Breast epithelium (tissue), 4 donors: ENCODE results near the gene IFI30. TPM values are rescaled to one million over a fixed set of nuclear protein-coding genes. Genes with fewer than 3 reads are reported as not detected.

Source experiments
- DNase-seq, 2 donors: peaks; one replicate each; pipeline ENCODE4 v3.0.0-alpha.2; 2019; ENCODE audit warnings: low spot score in 2 of 2
- H3K27ac ChIP-seq, 2 donors: fragments of 200-600 bp; sonication (generic) in 1 of 2; one replicate each; pipeline ENCODE4 v1.5.1; 2016 to 2019; ENCODE audit warnings: mild to moderate bottlenecking in 1 of 2
- H3K27me3 ChIP-seq, 2 donors: fragments of 200-600 bp; sonication (generic) in 1 of 2; one replicate each; pipeline versions ENCODE4 v1.5.1 to v1.6.0; 2017 to 2019; ENCODE audit warnings: control low read depth in 1 of 2, mild to moderate bottlenecking in 1 of 2
- H3K36me3 ChIP-seq: fragments of 200-600 bp; one replicate; pipeline ENCODE4 v1.5.1; 2019
- H3K4me1 ChIP-seq, 2 donors: fragments of 200-600 bp; sonication (generic); one replicate each; pipeline ENCODE4 v1.5.1; 2016 to 2019; ENCODE audit warnings: control low read depth in 1 of 2
- H3K4me3 ChIP-seq, 3 donors: fragments of 200-600 bp; sonication (generic); 1 replicate in 2 of 3; 2 replicates in 1 of 3; pipeline ENCODE4 v1.5.1; 2016 to 2019; ENCODE audit warnings: mild to moderate bottlenecking in 3 of 3, moderate library complexity in 2 of 3
- H3K9me3 ChIP-seq, 2 donors: fragments of 200-600 bp; sonication (generic) in 1 of 2; one replicate each; pipeline ENCODE4 v1.5.1; 2016 to 2019; ENCODE audit warnings: control low read depth in 1 of 2
- POLR2A ChIP-seq: fragments of 450-650 bp; IDR thresholded peaks from one replicate; pipeline ENCODE4 v1.6.1; 2016; ENCODE audit warnings: antibody characterized with exemption, mild to moderate bottlenecking, moderate library complexity
- POLR2AphosphoS5 ChIP-seq, 3 donors: sonication (generic); formaldehyde crosslinking; IDR thresholded peaks; one replicate each; pipeline ENCODE4 v1.6.1; 2017; ENCODE audit warnings: antibody characterized with exemption in 3 of 3
- intact Hi-C: fragments of 100-400 bp; cut with DNase I; formaldehyde crosslinking; loops from one replicate; pipeline ENCODE4 v1.15.1; 2023; ENCODE audit warnings: low total_unique reads
- total RNA-seq, 3 donors: library from RNA; depleted of rRNA; stranded (reverse); fragments of >200 nt; gene quantifications; one replicate each; pipeline ENCODE4 v1.1.0, GENCODE V29; 2016
- TF ChIP-seq, protein P1 (sequence below), 3 donors: fragments of 450-650 bp; IDR thresholded peaks; one replicate each; pipeline ENCODE4 v1.5.1; 2016 to 2017; ENCODE audit warnings: antibody characterized with exemption in 3 of 3, mild to moderate bottlenecking in 3 of 3, moderate library complexity in 3 of 3

IFI30 gene
- total RNA-seq, 3 donors from 2014 or later = 50.1 to 103 (median 91.6) TPM

DNA sequence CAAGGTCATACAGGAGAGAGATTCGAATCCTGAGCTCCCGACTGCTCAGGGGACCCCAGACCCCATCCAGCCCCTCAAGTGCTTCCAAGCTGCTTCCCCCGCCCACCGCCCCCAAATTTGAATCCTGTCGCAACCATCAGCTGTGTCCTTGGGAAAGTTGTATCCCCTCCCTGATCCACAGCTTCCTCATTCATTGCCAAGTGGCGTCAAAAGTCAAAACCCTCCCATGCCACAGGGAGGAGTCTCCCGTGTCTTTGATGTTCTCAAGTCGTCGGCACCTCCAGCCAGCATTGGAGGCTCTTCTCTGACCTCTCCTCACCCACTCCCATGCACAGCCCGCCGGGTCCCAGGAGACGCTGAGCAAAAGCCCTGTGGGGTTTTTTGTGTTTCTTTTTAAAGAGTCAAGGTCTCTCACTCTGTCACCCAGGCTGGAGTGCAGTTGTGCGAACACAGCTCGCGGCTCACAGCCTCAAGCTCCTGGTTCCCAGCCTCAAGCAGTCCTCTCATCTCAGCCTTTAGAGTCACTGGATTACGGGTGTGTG is 2.8 kb upstream of the IFI30 start:
- Histone ChIP-seq H3K9me3 (no peaks in the 10 kb centered on the region), H3K4me1 (no peaks in the 10 kb centered on the region), H3K27ac (peak overlapping the region in 1 of 2 donors; percentile 81), H3K4me3 (peak overlapping the region in 1 of 3 donors; percentile 9), H3K36me3 (peaks cover 6% of the 10 kb centered on the region), H3K27me3 (no peaks in the 10 kb centered on the region)
- intact Hi-C loops = no loop called here
- TF ChIP-seq POLR2A (no peak), POLR2AphosphoS5 (IDR thresholded peaks at IDR 0.05) (no peak)
- TF ChIP-seq, protein P1, sequence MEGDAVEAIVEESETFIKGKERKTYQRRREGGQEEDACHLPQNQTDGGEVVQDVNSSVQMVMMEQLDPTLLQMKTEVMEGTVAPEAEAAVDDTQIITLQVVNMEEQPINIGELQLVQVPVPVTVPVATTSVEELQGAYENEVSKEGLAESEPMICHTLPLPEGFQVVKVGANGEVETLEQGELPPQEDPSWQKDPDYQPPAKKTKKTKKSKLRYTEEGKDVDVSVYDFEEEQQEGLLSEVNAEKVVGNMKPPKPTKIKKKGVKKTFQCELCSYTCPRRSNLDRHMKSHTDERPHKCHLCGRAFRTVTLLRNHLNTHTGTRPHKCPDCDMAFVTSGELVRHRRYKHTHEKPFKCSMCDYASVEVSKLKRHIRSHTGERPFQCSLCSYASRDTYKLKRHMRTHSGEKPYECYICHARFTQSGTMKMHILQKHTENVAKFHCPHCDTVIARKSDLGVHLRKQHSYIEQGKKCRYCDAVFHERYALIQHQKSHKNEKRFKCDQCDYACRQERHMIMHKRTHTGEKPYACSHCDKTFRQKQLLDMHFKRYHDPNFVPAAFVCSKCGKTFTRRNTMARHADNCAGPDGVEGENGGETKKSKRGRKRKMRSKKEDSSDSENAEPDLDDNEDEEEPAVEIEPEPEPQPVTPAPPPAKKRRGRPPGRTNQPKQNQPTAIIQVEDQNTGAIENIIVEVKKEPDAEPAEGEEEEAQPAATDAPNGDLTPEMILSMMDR (IDR thresholded peaks at IDR 0.05) = no peak
- DNase-seq = no peak

DNA sequence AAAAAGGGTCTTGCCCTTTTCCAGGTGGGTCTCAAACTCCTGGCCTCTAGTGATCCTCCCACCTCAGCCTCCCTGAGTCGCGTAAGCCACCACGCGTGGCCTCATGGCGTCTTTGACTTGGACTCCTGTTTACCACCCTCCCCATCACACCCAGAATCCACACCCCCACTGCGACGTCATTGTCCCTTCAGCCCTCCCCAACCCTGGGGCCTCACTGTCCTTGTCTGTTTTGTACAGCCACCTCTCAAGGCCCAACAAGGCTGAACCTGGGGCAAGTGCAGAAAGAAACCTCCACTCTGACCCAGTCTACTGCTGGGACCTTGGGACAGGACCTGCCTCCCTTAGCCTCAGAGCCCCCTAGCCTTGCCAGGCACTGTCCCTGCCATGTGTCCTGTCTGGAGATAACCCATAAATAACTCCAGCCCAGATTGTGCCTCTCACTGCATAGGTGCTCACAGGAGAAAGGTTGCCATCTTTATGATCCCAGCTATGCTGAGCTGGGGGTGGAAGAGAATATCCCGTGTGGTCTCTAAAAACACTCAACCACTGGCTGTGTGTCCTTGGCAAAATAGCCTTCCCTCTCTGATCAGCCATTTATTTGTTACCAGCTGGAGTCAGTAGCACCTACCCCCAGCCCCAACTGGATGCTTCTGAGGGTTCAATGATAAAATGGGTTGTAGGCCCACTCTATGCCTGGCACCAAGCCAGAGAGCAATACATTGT is 1.8 kb upstream of the IFI30 start:
- H3K27ac ChIP-seq = peak overlapping the region; percentile 8 to 80

DNA sequence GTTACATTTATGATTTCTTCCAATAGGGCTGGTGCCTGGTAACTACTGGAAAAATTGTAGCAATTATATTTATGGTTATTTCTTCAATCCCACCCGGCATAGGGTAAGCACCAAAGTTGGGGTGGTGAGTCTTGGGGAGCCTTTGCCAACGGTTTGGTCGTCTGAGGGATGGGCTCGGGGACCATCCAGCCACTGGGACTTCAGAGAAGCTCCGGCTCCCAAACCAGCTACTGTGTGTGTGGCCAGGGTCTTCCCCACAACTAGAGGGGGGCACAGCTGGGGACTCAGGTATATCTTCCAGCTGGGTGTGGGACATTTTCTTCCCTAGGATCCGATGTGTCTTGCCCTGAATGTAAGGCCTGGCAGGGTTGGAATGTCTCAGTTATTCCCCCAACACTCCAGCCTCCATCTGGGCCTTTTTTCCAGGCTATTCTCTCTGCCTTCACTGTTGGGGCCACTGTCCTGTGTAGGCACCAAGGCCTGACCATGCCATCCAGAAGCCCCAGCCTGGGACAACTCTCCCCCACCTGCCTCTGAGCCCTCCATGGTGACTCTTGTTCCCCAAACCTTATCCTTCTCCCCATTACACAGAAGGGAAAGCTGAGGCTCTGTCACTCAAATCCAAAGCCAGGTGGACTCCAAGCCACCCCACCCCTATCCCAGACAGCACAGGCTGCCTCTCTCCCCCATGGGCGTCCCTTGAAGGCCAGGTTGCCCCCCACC is 1.1 kb upstream of the IFI30 start:
- intact Hi-C loops = no loop called here
- Histone ChIP-seq H3K27ac (peak overlapping the region; percentile 76 to 80), H3K4me1 (no peaks in the 10 kb centered on the region), H3K9me3 (no peaks in the 10 kb centered on the region), H3K27me3 (no peaks in the 10 kb centered on the region), H3K4me3 (no peak overlapping the region), H3K36me3 (peaks cover 6% of the 10 kb centered on the region)
- DNase-seq = no peak
- TF ChIP-seq POLR2AphosphoS5 (IDR thresholded peaks at IDR 0.05) (no peak), POLR2A (no peak)
- TF ChIP-seq, protein P1 (IDR thresholded peaks at IDR 0.05) = no peak

More for the DNA sequence above, 1.8 kb upstream of the IFI30 start:
- Histone ChIP-seq H3K27me3 (no peaks in the 10 kb centered on the region), H3K4me1 (no peaks in the 10 kb centered on the region), H3K4me3 (no peak overlapping the region), H3K9me3 (no peaks in the 10 kb centered on the region), H3K36me3 (peaks cover 6% of the 10 kb centered on the region)
- DNase-seq = no peak
- TF ChIP-seq POLR2AphosphoS5 (IDR thresholded peaks at IDR 0.05) (no peak), POLR2A (no peak)
- TF ChIP-seq, protein P1 (IDR thresholded peaks at IDR 0.05) = no peak
- intact Hi-C loops = no loop called here

DNA sequence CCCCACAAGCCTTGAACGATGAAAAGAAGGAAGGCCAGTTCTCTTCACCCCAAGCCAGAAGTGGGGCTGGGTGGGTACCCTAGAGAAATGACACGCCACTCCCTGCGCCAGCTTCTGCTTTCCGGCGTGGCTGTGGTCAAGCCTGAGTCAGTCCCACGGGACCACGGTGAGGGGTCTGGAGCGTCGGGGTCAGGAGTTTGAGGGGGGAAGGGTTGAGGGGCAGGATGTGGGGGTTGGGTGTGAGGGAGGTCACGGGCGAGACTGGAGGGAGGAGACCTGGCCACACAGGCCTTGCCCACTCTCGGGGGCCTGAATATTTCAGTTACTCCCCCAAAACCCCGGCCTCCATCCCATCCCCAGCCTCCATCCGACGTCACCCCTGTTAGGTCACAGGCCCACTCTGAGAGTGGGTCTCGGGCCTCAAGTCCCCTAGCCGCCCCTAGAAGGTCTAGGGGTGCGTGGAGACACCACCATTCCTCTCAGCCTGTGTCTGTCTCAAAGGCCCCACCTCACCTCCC is 500 bp upstream of the IFI30 start:
- DNase-seq = peak in 1 of 2 donors; percentile 41
- H3K36me3 ChIP-seq = peaks cover 6% of the 10 kb centered on the region
- H3K27ac ChIP-seq = peak overlapping the region; percentile 76 to 80
- no peaks in the 10 kb centered on the region for H3K4me1 ChIP-seq
- intact Hi-C loops = no loop called here
- no peaks in the 10 kb centered on the region for H3K27me3 ChIP-seq
- TF ChIP-seq POLR2AphosphoS5 (IDR thresholded peaks at IDR 0.05) (no peak), POLR2A (no peak)
- TF ChIP-seq, protein P1 (IDR thresholded peaks at IDR 0.05) = no peak
- H3K9me3 ChIP-seq = no peaks in the 10 kb centered on the region
- peak overlapping the region; percentile 59 to 90 (median 71) for H3K4me3 ChIP-seq
